NCI-H1930 (cell line): ENCODE data around the gene PUM1.

ENCODE experiments used
- DNase-seq, 2 experiments: peaks; one replicate each; lab custom pipeline; 2025; lab: John Stamatoyannopoulos, UW

Gene PUM1

GRCh38 chr1:30906631-30907441, 158.7 kb downstream of the PUM1 start:
- DNase-seq, result no peak

- DNase-seq, result no peak
These were observed 159.4 kb downstream of the PUM1 start for GRCh38 chr1:30905916-30906620.

GRCh38 chr1:30905403-30905802, 160.1 kb downstream of the PUM1 start:
- no peak for DNase-seq

GRCh38 chr1:30904962-30905335, 160.6 kb downstream of the PUM1 start:
- DNase-seq, result no peak

GRCh38 chr1:30904191-30904961, 161.1 kb downstream of the PUM1 start:
- no peak for DNase-seq

GRCh38 chr1:30903343-30904034, 162.0 kb downstream of the PUM1 start:
- DNase-seq, result no peak

- DNase-seq, result no peak
These were observed 162.8 kb downstream of the PUM1 start for GRCh38 chr1:30902593-30903290.

GRCh38 chr1:30901798-30902581, 163.5 kb downstream of the PUM1 start:
- no peak for DNase-seq

GRCh38 chr1:30900931-30901560, 164.5 kb downstream of the PUM1 start:
- no peak for DNase-seq

GRCh38 chr1:30900486-30900885, 165.0 kb downstream of the PUM1 start:
- no peak for DNase-seq

GRCh38 chr1:30899577-30900389, 165.7 kb downstream of the PUM1 start:
- no peak for DNase-seq

GRCh38 chr1:30898031-30898815, 167.3 kb downstream of the PUM1 start:
- no peak for DNase-seq

- DNase-seq, result no peak
These were observed 168.6 kb downstream of the PUM1 start for GRCh38 chr1:30896905-30897304.

GRCh38 chr1:30895944-30896660, 169.4 kb downstream of the PUM1 start:
- DNase-seq, result no peak

GRCh38 chr1:30895382-30895943, 170.1 kb downstream of the PUM1 start:
- DNase-seq, result no peak

- DNase-seq, result no peak
These were observed 171.0 kb downstream of the PUM1 start for GRCh38 chr1:30894508-30894973.

GRCh38 chr1:30893776-30894507, 171.6 kb downstream of the PUM1 start:
- DNase-seq, result no peak
